Mesenchymal stem cell (in vitro differentiated cells and primary cell): ENCODE results near the gene COL25A1.

Experiments
- DNase-seq: peaks from one replicate; pipeline ENCODE4 v3.0.0-alpha.2; 2013
- H2AFZ ChIP-seq: one replicate; pipeline ENCODE4 v1.6.1; 2013; ENCODE audit warnings: low read depth, mild to moderate bottlenecking, control low read depth, inconsistent platforms, low read length, moderate library complexity
- H2AK5ac ChIP-seq: 2 replicates; pipeline ENCODE4 v1.6.1; 2013; ENCODE audit warnings: low read length, moderate library complexity, mild to moderate bottlenecking, inconsistent platforms; ENCODE audit not compliant: severe bottlenecking
- H2BK120ac ChIP-seq: one replicate; pipeline ENCODE4 v1.6.1; 2013; ENCODE audit warnings: low read depth, mild to moderate bottlenecking, inconsistent platforms, low read length, moderate library complexity
- H2BK12ac ChIP-seq, 2 experiments: one replicate each; pipeline ENCODE4 v1.6.1; 2013; ENCODE audit warnings: inconsistent platforms in 2 of 2, low read length in 2 of 2, mild to moderate bottlenecking in 2 of 2, moderate library complexity in 2 of 2, control low read depth in 1 of 2
- H2BK15ac ChIP-seq: one replicate; pipeline ENCODE4 v1.6.1; 2013; ENCODE audit warnings: mild to moderate bottlenecking, low read depth, inconsistent platforms; ENCODE audit not compliant: poor library complexity, severe bottlenecking
- H2BK5ac ChIP-seq: 2 replicates; pipeline ENCODE4 v1.6.1; 2013; ENCODE audit warnings: low read depth, mild to moderate bottlenecking, low read length, control low read depth, inconsistent platforms; ENCODE audit not compliant: poor library complexity, severe bottlenecking
- H3K14ac ChIP-seq, 2 experiments: one replicate each; pipeline ENCODE4 v1.6.1; 2013; ENCODE audit warnings: inconsistent platforms in 2 of 2, low read length in 2 of 2, control low read depth in 1 of 2, mild to moderate bottlenecking in 1 of 2, moderate library complexity in 1 of 2
- H3K18ac ChIP-seq, 2 experiments: one replicate each; pipeline ENCODE4 v1.6.1; 2013; ENCODE audit warnings: inconsistent platforms in 2 of 2, low read length in 2 of 2, control low read depth in 1 of 2, low read depth in 1 of 2, mild to moderate bottlenecking in 1 of 2
- H3K23ac ChIP-seq, 2 experiments: one replicate each; pipeline ENCODE4 v1.6.1; 2013; ENCODE audit warnings: inconsistent platforms in 2 of 2, low read length in 2 of 2, mild to moderate bottlenecking in 2 of 2, moderate library complexity in 2 of 2, control low read depth in 1 of 2
- H3K27ac ChIP-seq: 2 replicates; pipeline ENCODE4 v1.5.1; 2013; ENCODE audit warnings: mild to moderate bottlenecking, moderate library complexity, low read length, control low read depth, inconsistent platforms; ENCODE audit not compliant: poor library complexity, severe bottlenecking
- H3K27me3 ChIP-seq, 2 experiments: 2 replicates each; pipeline versions ENCODE4 v1.6.1 to v1.7.0; 2013; ENCODE audit warnings: low read length in 2 of 2, mild to moderate bottlenecking in 2 of 2, moderate library complexity in 2 of 2, control low read depth in 1 of 2, inconsistent platforms in 1 of 2; ENCODE audit not compliant: control insufficient read depth in 1 of 2, insufficient read depth in 1 of 2
- H3K36me3 ChIP-seq, 2 experiments: 2 replicates each; pipeline versions ENCODE4 v1.6.1 to v1.7.0; 2013; ENCODE audit warnings: low read length in 2 of 2, control low read depth in 1 of 2, inconsistent platforms in 1 of 2, low read depth in 1 of 2, mild to moderate bottlenecking in 1 of 2; ENCODE audit not compliant: insufficient read depth in 2 of 2, control insufficient read depth in 1 of 2
- H3K4ac ChIP-seq, 2 experiments: one replicate each; pipeline ENCODE4 v1.6.1; 2013; ENCODE audit warnings: inconsistent platforms in 2 of 2, low read length in 2 of 2, mild to moderate bottlenecking in 2 of 2, moderate library complexity in 2 of 2, control low read depth in 1 of 2, low read depth in 1 of 2
- H3K4me1 ChIP-seq: 2 replicates; pipeline ENCODE4 v1.6.1; 2013; ENCODE audit warnings: low read depth, low read length, control low read depth; ENCODE audit not compliant: control insufficient read depth, insufficient read depth
- H3K4me2 ChIP-seq: 2 replicates; pipeline ENCODE4 v1.6.1; 2013; ENCODE audit warnings: low read length, mild to moderate bottlenecking, inconsistent platforms; ENCODE audit not compliant: poor library complexity, severe bottlenecking
- H3K4me3 ChIP-seq, 2 experiments: 2 replicates each; pipeline versions ENCODE4 v1.5.1 to v1.7.0; 2013; ENCODE audit warnings: low read length in 2 of 2, mild to moderate bottlenecking in 2 of 2, control low read depth in 1 of 2, low read depth in 1 of 2; ENCODE audit not compliant: insufficient read depth in 1 of 2
- H3K79me1 ChIP-seq: replicated peaks from 2 replicates; pipeline ENCODE4 v1.6.1; 2013; ENCODE audit warnings: mild to moderate bottlenecking, control low read depth, low read length, inconsistent platforms; ENCODE audit not compliant: poor library complexity, severe bottlenecking
- H3K9ac ChIP-seq: 2 replicates; pipeline ENCODE4 v1.7.0; 2013; ENCODE audit warnings: mild to moderate bottlenecking, low read length, moderate library complexity
- H3K9me3 ChIP-seq: 2 replicates; pipeline ENCODE4 v1.7.0; 2013; ENCODE audit warnings: mild to moderate bottlenecking, low read length; ENCODE audit not compliant: control insufficient read depth
- H4K8ac ChIP-seq: one replicate; pipeline ENCODE4 v1.6.1; 2013; ENCODE audit warnings: inconsistent platforms, mild to moderate bottlenecking, low read length, moderate library complexity
- H4K91ac ChIP-seq: one replicate; pipeline ENCODE4 v1.6.1; 2013; ENCODE audit warnings: mild to moderate bottlenecking, low read length, inconsistent platforms
- WGBS: methylation state at CpG from one replicate; pipeline ENCODE4 v1.1.7; 2013; ENCODE audit warnings: mixed read lengths; 5-methylcytosine and 5-hydroxymethylcytosine counted together

COL25A1 gene

GRCh38 chr4:109015413-109015810 lies 287.0 kb downstream of the COL25A1 start:
- Histone ChIP-seq H3K9me3 (no peaks in the 10 kb centered on the region), H2AK5ac (no peak overlapping the region), H2BK15ac (no peak overlapping the region), H2BK12ac (no peak overlapping the region), H3K23ac (no peak overlapping the region), H3K14ac (no peak overlapping the region), H3K79me1 (no peaks in the 10 kb centered on the region), H3K27ac (no peak overlapping the region), H2BK120ac (no peak overlapping the region), H3K4ac (no peak overlapping the region), H3K4me3 (no peak overlapping the region), H3K18ac (peak overlapping the region in 1 of 2 experiments; percentile 46), H4K8ac (no peak overlapping the region), H4K91ac (no peak overlapping the region), H3K4me2 (no peak overlapping the region), H3K27me3 (no peaks in the 10 kb centered on the region), H3K4me1 (peaks cover 6% of the 10 kb centered on the region), H3K36me3 (no peaks in the 10 kb centered on the region), H3K9ac (no peak overlapping the region), H2BK5ac (no peak overlapping the region), H2AFZ (no peak overlapping the region)
- DNase-seq = no peak
- 77% methylated on average over 2 of the region's 2 CpGs for WGBS

DNA sequence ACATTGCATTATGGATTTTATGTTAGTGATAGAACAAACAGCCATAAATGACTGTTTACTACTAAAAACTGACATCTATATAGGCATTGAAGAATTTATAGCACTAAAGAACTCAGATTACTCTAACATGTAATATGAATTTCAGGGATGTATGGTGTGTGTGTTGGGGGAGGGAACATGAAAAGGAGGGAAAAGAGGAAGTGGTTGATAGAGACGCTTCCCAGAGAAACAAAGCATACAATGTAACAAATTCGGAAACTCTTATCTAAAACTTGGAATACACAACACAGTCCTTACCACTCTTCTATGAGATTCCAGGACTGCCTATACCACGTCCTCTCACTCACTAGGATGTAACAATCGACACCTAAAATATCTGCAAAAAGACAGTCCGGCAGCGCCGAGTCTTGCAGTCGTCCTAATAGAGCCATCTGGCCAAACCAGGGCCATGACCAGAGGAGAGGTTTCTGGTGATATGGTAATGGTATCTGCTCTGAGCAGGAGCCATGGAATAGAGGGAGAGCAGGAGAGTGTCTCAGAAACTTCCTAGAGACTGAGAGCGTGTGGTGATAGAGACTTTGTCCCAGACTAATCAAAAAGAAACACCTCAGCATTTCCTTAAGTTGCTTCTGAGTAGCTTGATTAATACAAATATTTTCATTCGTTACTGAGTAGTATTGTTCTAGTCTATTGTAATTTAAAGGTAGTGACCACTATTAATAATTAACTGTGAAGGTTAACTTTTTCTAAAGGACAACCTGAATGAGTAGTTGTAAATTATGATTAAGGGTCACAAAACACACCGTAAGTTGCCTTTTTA lies 287.7 kb downstream of the COL25A1 start:
- Histone ChIP-seq H3K23ac (no peak overlapping the region), H2BK120ac (no peak overlapping the region), H2BK5ac (no peak overlapping the region), H4K8ac (no peak overlapping the region), H3K4me2 (no peak overlapping the region), H3K9ac (no peak overlapping the region), H2AFZ (no peak overlapping the region), H3K36me3 (no peaks in the 10 kb centered on the region), H3K9me3 (no peaks in the 10 kb centered on the region), H3K27me3 (no peaks in the 10 kb centered on the region), H2AK5ac (no peak overlapping the region), H2BK12ac (no peak overlapping the region), H3K4ac (no peak overlapping the region), H3K14ac (no peak overlapping the region), H3K27ac (no peak overlapping the region), H3K4me3 (no peak overlapping the region), H4K91ac (no peak overlapping the region), H3K18ac (no peak overlapping the region), H3K79me1 (no peaks in the 10 kb centered on the region), H2BK15ac (no peak overlapping the region), H3K4me1 (peaks cover 6% of the 10 kb centered on the region)
- 88% methylated on average over 8 of the region's 11 CpGs for WGBS
- DNase-seq = no peak

DNA sequence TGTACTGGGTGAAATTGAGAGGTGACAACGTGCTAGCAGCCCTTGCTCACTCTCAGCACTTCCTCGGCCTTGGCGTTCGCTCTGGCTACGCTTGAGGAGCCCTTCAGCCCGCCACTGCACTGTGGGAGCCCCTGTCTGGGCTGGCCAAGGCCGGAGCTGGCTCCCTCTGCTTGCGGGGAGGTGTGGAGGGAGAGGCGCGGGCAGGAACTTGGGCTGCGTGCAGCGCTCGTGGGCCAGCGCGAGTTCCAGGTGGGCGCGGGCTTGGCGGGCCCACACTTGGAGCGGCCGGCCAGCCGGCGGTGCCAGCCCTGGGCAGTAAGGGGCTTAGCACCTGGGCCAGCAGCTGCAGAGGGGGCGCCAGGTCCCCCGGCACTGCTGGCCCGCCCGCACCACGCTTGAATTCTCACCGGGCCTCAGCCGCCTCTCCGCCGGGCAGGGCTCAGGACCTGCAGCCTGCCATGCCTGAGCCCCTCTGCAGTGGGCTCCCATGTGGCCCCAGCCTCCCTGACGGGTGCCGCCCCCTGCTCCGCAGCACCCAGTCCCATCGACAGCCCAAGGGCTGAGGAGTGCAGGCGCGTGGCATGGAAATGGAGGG lies 290.1 kb downstream of the COL25A1 start:
- Histone ChIP-seq H2BK5ac (no peak overlapping the region), H2AK5ac (no peak overlapping the region), H3K27ac (no peak overlapping the region), H2BK15ac (no peak overlapping the region), H4K91ac (peak overlapping the region; percentile 73), H3K4me2 (no peak overlapping the region), H3K4ac (no peak overlapping the region), H3K36me3 (no peaks in the 10 kb centered on the region), H3K9ac (no peak overlapping the region), H3K4me1 (peaks cover 8% of the 10 kb centered on the region), H4K8ac (no peak overlapping the region), H3K23ac (no peak overlapping the region), H2AFZ (no peak overlapping the region), H3K14ac (no peak overlapping the region), H3K4me3 (peak overlapping the region in 1 of 2 experiments; percentile 0), H2BK12ac (no peak overlapping the region), H3K9me3 (no peaks in the 10 kb centered on the region), H3K27me3 (no peaks in the 10 kb centered on the region), H2BK120ac (no peak overlapping the region), H3K79me1 (no peaks in the 10 kb centered on the region), H3K18ac (peak overlapping the region in 1 of 2 experiments; percentile 28)
- DNase-seq = no peak
- WGBS = 98% methylated on average over 36 of the region's 37 CpGs

DNA sequence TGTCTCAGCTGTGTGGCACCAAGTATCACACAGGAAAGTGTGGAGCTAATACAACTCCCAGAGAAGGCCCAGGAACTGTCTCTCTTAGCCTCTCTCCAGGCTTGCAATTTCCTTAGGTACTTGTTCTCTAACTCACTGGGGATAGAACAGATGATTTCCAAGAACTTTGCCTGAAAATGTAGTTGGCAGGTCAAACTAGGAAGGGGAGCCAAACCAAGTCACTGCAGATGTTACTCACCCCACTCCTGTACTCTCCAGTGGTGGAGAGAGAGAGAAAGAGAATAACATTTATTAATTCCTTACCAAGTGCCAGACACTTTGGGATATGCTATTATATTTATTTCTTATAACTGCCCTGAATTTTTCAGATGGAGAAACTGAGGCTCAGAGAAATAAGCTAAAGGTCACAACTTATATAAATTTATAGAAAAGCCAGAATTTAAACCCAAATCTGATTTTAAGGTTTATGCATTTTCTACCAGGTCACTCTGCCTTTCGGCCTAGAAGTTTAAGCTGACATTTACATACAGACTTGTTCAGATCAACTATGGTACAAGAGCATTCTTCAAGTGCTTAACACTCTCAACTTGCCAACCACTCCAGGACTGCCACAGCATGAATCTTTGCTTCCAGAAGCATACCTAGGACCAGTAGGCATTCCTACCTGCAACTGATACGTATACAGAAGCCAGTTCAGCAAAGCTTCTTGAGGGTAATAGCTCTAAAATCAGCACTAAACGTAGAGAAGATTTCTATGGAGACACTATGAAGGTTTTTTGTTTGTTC lies 291.0 kb downstream of the COL25A1 start:
- H3K9me3 ChIP-seq = no peaks in the 10 kb centered on the region
- peak overlapping the region; percentile 67 to 95 for H2BK12ac ChIP-seq
- H2AFZ ChIP-seq = no peak overlapping the region
- H2BK5ac ChIP-seq = no peak overlapping the region
- no peak overlapping the region for H3K4me3 ChIP-seq
- H4K91ac ChIP-seq = no peak overlapping the region
- H4K8ac ChIP-seq = no peak overlapping the region
- H3K27ac ChIP-seq = no peak overlapping the region
- H3K4me1 ChIP-seq = peaks cover 8% of the 10 kb centered on the region
- no peak overlapping the region for H2BK120ac ChIP-seq
- H2BK15ac ChIP-seq = no peak overlapping the region
- H3K27me3 ChIP-seq = no peaks in the 10 kb centered on the region
- 92% methylated on average over 3 of the region's 3 CpGs for WGBS
- peak overlapping the region; percentile 11 to 19 for H3K18ac ChIP-seq
- DNase-seq = no peak
- H3K79me1 ChIP-seq = no peaks in the 10 kb centered on the region
- peak overlapping the region in 1 of 2 experiments; percentile 75 for H3K14ac ChIP-seq
- no peaks in the 10 kb centered on the region for H3K36me3 ChIP-seq
- H3K4me2 ChIP-seq = no peak overlapping the region
- peak overlapping the region in 1 of 2 experiments; percentile 34 for H3K4ac ChIP-seq
- H3K9ac ChIP-seq = no peak overlapping the region
- peak overlapping the region; percentile 51 for H2AK5ac ChIP-seq
- no peak overlapping the region for H3K23ac ChIP-seq
